Upper lobe of left lung (tissue), 6 donors: ENCODE results near the gene SURF6. TPM values are rescaled to one million over a fixed set of nuclear protein-coding genes. Genes with fewer than 3 reads are reported as not detected.
"Not testable (repeated sequence)": the region's sequence is repeated elsewhere in the genome, so short reads cannot be mapped to it uniquely, and the experiment has no call there.

Experiments
- ATAC-seq, 2 donors: fragments of 200-7000 bp; cut with Tn5 transposase; one replicate each; pipeline ENCODE4 v1.9.1; 2022; ENCODE audit warnings: mild to moderate bottlenecking in 2 of 2, moderate library complexity in 2 of 2; ENCODE audit not compliant: low FRiP score in 2 of 2
- DNase-seq, 2 donors: peaks; one replicate each; pipeline ENCODE4 v3.0.0-alpha.2; 2019 to 2020
- H3K27ac ChIP-seq, 4 donors: fragments of 200-600 bp; sonication (generic); one replicate each; pipeline ENCODE4 v1.5.1; 2016 to 2019
- H3K27me3 ChIP-seq, 4 donors: fragments of 200-600 bp; sonication (generic); one replicate each; pipeline ENCODE4 v1.5.1; 2017 to 2019
- H3K36me3 ChIP-seq, 4 donors: fragments of 200-600 bp; sonication (generic); one replicate each; pipeline ENCODE4 v1.5.1; 2016 to 2019
- H3K4me1 ChIP-seq, 4 donors: fragments of 200-600 bp; sonication (generic); one replicate each; pipeline ENCODE4 v1.5.1; 2018 to 2019
- H3K4me3 ChIP-seq, 4 donors: fragments of 200-600 bp; sonication (generic); one replicate each; pipeline ENCODE4 v1.5.1; 2017 to 2019; ENCODE audit warnings: mild to moderate bottlenecking in 2 of 4, moderate library complexity in 1 of 4
- H3K9me3 ChIP-seq, 4 donors: fragments of 200-600 bp; sonication (generic); one replicate each; pipeline ENCODE4 v1.5.1; 2018 to 2019
- CTCF ChIP-seq, 6 experiments: fragments of 450-650 bp in 4 of 6; fragments of 200-600 bp in 2 of 6; sonication (generic) in 2 of 6; IDR thresholded peaks; one replicate each; pipeline ENCODE4 v1.5.1; 2016 to 2019; ENCODE audit warnings: antibody characterized with exemption in 6 of 6
- EP300 ChIP-seq, 4 donors: sonication (generic); formaldehyde crosslinking; IDR thresholded peaks; one replicate each; pipeline ENCODE4 v1.5.1; 2017; ENCODE audit warnings: antibody characterized with exemption in 4 of 4, control low read depth in 2 of 4
- POLR2A ChIP-seq, 4 donors: fragments of 450-650 bp; IDR thresholded peaks; one replicate each; pipeline ENCODE4 v1.5.1; 2016 to 2017; ENCODE audit warnings: antibody characterized with exemption in 4 of 4, mild to moderate bottlenecking in 2 of 4
- POLR2AphosphoS5 ChIP-seq, 2 donors: sonication (generic); formaldehyde crosslinking; IDR thresholded peaks; one replicate each; pipeline ENCODE4 v1.5.1; 2017; ENCODE audit warnings: antibody characterized with exemption in 2 of 2
- WGBS, 2 donors: methylation state at CpG; one replicate each; pipeline ENCODE4 v1.1.5; 2017 to 2018; 5-methylcytosine and 5-hydroxymethylcytosine counted together
- total RNA-seq, 6 donors: library from RNA; depleted of rRNA in 4 of 6; stranded (reverse); fragments of >200 nt in 4 of 6; gene quantifications; one replicate each; pipeline versions ENCODE4 v1.1.0 to v1.2.1, GENCODE V29; 2016 to 2021
- donor health status: DM: no; HTN: no; CAD: no; lungs with moderate emphysema.
- donor health status: DM: no; HTN: yes; CAD: no; lungs with severe emphysema.

The SURF6 gene
- total RNA-seq, 6 donors from 2014 or later = 16.6 to 30.4 (median 24.7) TPM

- DNase-seq = no peak
- peaks cover 0 to 7% (median 7%) of the 10 kb centered on the region in 4 donors for H3K4me1 ChIP-seq
- no peak for TF ChIP-seq POLR2AphosphoS5 (IDR thresholded peaks at IDR 0.05)
- no peak for TF ChIP-seq POLR2A (IDR thresholded peaks at IDR 0.05)
- TF ChIP-seq EP300 (IDR thresholded peaks at IDR 0.05) = no peak
- TF ChIP-seq CTCF (IDR thresholded peaks at IDR 0.05) = no peak
- H3K27me3 ChIP-seq = no peaks in the 10 kb centered on the region
- H3K36me3 ChIP-seq = no peaks in the 10 kb centered on the region
- no peaks in the 10 kb centered on the region for H3K9me3 ChIP-seq
- H3K4me3 ChIP-seq = no peak overlapping the region
- H3K27ac ChIP-seq = no peak overlapping the region
- 85 to 87% methylated on average over 4 of the region's 4 CpGs for WGBS, 2 donors
- no peak for ATAC-seq
These were observed 44.7 kb upstream of the SURF6 start for GRCh38 chr9:133380734-133381133.

- Histone ChIP-seq H3K4me1 (peaks cover 1 to 14% (median 11%) of the 10 kb centered on the region in 4 donors), H3K4me3 (no peak overlapping the region), H3K27ac (no peak overlapping the region), H3K9me3 (no peaks in the 10 kb centered on the region), H3K36me3 (no peaks in the 10 kb centered on the region), H3K27me3 (no peaks in the 10 kb centered on the region)
- no peak for TF ChIP-seq POLR2A (IDR thresholded peaks at IDR 0.05)
- TF ChIP-seq CTCF (IDR thresholded peaks at IDR 0.05) = no peak
- no peak for TF ChIP-seq EP300 (IDR thresholded peaks at IDR 0.05)
- no peak for TF ChIP-seq POLR2AphosphoS5 (IDR thresholded peaks at IDR 0.05)
- 91 to 92% methylated on average over 12 to 14 of the region's 14 CpGs for WGBS, 2 donors
- ATAC-seq (no peak), DNase-seq (no peak)
These were observed 43.4 kb upstream of the SURF6 start for GRCh38 chr9:133379153-133380086.

GRCh38 chr9:133378408-133378962 is 42.5 kb upstream of the SURF6 start:
- H3K27ac ChIP-seq = no peak overlapping the region
- TF ChIP-seq POLR2AphosphoS5 (IDR thresholded peaks at IDR 0.05) (no peak), EP300 (IDR thresholded peaks at IDR 0.05) (no peak), POLR2A (IDR thresholded peaks at IDR 0.05) (no peak), CTCF (IDR thresholded peaks at IDR 0.05) (no peak)
- DNase-seq = no peak

GRCh38 chr9:133377721-133378216 is 41.8 kb upstream of the SURF6 start:
- peaks cover 0 to 5% (median 4%) of the 10 kb centered on the region in 4 donors for H3K36me3 ChIP-seq
- DNase-seq (no peak), ATAC-seq (no peak)
- H3K27ac ChIP-seq = no peak overlapping the region
- TF ChIP-seq POLR2A (IDR thresholded peaks at IDR 0.05) (no peak), EP300 (IDR thresholded peaks at IDR 0.05) (no peak), POLR2AphosphoS5 (IDR thresholded peaks at IDR 0.05) (no peak), CTCF (IDR thresholded peaks at IDR 0.05) (no peak)
- no peak overlapping the region for H3K4me3 ChIP-seq
- 84 to 92% methylated on average over 5 to 6 of the region's 6 CpGs for WGBS, 2 donors
- H3K9me3 ChIP-seq = no peaks in the 10 kb centered on the region
- H3K27me3 ChIP-seq = no peaks in the 10 kb centered on the region
- peaks cover 14 to 28% (median 26%) of the 10 kb centered on the region in 4 donors for H3K4me1 ChIP-seq

More at GRCh38 chr9:133378408-133378962, 42.5 kb upstream of the SURF6 start:
- Histone ChIP-seq H3K9me3 (no peaks in the 10 kb centered on the region), H3K36me3 (no peaks in the 10 kb centered on the region), H3K27me3 (no peaks in the 10 kb centered on the region), H3K4me1 (peaks cover 8 to 21% (median 18%) of the 10 kb centered on the region in 4 donors), H3K4me3 (no peak overlapping the region)
- no peak for ATAC-seq
- 56 to 62% methylated on average over 1 of the region's 1 CpG for WGBS, 2 donors

GRCh38 chr9:133377280-133377679 is 41.3 kb upstream of the SURF6 start:
- peaks cover 19 to 33% (median 30%) of the 10 kb centered on the region in 4 donors for H3K4me1 ChIP-seq
- H3K27ac ChIP-seq, H3K27me3 ChIP-seq, ATAC-seq, H3K36me3 ChIP-seq, DNase-seq, H3K9me3 ChIP-seq, H3K4me3 ChIP-seq: not testable (repeated sequence)
- 88 to 91% methylated on average over 14 of the region's 14 CpGs for WGBS, 2 donors
